NCI-H2107 treated with DMSO at 0.1 percent for 48 hours (cell line): ENCODE data around the gene NMB.
"Not testable (repeated sequence)": the region's sequence is repeated elsewhere in the genome, so short reads cannot be mapped to it uniquely, and the experiment has no call there.

Experiments
- DNase-seq: peaks from one replicate; lab custom pipeline; 2025; ENCODE audit not compliant: unreplicated experiment; lab: John Stamatoyannopoulos, UW

The NMB gene

DNA sequence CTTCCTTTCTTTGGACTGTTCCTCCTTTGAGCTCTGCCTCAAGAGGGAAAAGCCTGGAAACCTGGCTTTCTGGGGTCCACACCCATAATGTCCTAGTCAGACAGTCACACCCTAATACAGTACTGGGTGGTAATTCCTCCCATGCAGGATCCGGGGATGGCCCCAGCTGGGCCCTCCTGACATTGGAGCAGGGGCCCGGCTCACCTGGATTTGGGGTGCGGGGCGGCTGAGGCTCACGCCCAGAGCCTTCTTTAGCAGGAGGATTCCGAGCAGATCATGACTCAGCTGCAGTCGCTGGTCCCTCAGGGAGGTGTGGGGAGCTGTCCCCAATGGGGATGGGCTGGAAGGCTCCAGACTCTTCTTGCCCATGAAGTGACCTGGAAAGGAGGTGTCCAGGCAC is 1.0 kb downstream of the NMB start:
- DNase-seq, result no peak

DNA sequence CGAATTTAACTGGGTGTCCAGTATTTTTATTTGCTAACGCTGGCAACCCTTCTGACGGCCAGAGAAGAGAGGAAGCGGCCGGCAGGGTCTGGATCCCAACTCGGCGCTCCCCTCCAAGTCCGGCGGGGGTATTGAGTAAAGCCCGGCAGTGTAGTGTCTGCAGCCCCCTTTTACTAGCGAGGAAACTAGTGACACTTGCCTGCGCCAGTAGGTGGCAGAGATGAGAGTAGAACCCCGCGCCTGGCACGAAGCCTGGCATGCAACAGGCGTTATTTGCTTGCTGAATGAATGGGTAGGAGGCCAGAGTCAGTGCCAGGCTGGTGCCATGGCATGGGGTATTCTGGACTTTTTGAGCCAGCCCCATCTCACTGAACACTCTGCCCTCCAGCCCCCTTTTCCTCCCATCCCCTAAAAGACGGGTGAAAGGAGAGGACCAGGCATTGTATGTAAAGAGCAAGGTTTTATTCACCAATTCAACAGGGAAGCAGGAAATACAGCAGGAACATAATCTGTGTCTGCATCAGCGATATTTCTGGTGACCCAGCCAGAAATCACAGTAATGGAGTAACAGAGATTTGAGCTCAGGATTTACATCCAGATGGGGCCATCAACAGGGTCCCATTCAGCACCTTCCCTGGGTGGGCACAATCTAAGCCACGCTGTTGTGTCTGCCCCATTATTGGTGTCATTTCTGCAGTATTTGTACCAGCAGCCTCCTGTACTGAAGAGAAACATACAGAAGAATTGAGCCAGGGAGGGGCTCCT is 3.1 kb downstream of the NMB start:
- DNase-seq, result peak; percentile 61

DNA sequence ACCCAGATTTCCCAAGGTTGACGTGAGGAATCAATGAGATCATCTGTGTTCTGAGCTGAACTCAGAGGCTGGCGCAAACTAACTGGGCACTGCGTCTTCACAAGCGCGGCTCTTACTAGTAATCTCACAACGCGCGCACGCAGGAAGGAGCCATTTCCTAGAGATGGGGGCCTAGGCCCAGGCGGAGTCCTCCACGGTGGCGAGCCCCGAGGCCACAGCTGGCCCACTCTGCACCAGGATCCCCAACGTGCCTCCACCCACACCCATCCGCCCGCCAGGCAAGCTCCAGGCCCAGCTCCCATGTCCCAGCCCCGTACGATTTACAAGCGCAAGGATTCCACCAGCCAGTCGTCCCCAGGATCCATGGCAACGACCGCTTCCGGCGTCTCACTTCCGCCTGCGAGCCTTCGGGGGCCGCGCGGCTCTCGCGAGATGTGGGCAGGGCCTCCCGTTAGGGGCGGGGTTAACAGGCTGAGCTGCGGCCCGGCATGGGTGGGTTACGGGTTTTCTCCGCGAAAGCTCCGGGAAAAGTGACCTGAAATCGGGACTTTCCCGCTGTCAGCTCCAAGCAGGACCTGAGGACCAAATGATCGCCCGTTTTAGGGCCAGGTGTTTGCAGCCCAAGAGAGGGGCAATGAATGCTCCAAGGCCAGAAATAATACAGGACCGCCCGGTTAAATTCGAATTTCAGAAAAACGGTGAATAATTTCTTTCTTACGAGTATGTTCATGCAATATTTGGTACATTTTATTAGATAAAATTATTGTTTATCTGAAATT is 3.9 kb downstream of the NMB start, which contains the start of gene WDR73:
Gene WDR73, minus strand, starts transcription at position 374 of the 779 bp plus-strand sequence. Its CDS starts 9 bp downstream, at position 365.
- peak; percentile 31 for DNase-seq

GRCh38 chr15:84653584-84653909 is 4.5 kb downstream of the NMB start:
- no peak for DNase-seq

- no peak for DNase-seq
These were observed 8.3 kb downstream of the NMB start for GRCh38 chr15:84649706-84650105.

DNA sequence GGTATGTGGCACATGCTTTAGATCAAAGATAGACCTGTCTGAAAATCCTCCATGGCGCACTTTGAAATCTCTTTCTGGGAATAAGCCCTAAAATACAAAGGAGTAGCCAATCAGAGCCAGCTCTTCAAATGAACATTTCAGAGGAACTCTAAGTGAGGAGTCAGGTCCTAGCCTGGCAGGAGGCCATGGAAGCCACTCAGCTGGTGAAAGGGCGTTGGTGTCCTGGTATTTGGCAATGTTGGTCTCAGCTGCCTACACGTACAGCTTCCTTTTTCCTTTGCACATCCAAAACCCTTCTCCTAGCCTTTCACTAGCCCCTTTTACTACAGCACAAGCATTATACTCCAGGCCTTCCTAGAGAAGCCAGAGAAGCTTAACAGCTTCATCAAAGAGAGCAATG is 9.5 kb downstream of the NMB start:
- no peak for DNase-seq

DNA sequence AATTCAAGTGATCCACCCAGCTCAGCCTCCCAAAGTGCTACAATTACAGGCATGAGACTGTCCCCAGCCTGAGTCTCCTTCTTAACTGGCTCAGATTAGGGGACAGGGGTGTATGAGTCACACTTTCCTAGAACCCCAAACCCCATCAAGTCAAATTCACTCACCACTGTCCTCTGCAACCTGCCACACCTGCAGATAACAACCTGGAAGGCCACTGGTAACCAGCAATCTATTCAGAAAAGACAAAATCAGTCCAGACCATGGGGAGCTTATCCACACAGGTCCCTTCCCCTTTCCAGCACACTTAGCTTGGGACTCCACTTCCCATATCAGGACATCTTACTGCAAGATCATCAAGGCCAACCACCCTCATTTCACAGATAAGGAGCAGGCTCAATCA is 10.3 kb downstream of the NMB start:
- no peak for DNase-seq

- no peak for DNase-seq
These were observed 12.0 kb downstream of the NMB start for GRCh38 chr15:84645997-84646396.

GRCh38 chr15:84645496-84645895 is 12.5 kb downstream of the NMB start:
- DNase-seq, result no peak

DNA sequence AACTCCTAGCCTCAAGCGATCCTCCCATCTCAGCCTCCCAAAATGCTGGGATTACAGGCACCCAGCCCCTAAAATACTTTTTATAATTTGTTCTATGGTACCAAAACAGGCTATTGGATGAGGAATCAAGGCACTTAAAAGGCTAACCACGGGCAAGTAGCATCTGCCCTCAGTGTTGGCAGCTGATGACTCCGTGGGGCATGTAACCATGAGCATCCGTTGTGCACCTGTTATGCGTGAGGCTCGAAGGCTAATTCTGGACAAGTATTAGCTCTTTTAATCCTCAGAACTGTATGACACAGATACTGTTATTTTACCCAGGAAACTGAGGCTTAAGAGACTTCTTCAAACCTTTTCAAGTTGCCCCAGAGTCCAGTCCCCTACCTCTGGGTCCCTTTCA is 14.2 kb downstream of the NMB start:
- DNase-seq, result no peak

DNA sequence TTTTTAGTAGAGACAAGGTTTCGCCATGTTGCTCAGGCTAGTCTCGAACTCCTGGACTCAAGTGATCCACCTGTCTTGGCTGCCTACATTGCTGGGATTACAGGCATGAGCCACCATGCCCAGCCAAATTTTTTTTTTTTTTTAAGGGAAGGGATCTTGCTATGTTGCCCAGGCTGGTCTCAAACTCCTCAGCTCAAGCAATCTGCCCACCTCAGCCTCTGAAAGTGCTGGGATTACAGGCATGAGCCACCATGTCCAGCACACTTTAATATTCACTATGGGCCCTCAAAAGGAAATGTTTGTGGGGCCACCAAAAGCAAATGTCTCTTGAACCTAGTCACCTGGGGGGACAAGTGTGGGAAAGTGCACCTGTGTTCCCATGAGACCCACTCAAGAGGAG is 15.4 kb downstream of the NMB start:
- not testable (repeated sequence) for DNase-seq

- DNase-seq, result not testable (repeated sequence)
These were observed 16.1 kb downstream of the NMB start for GRCh38 chr15:84641871-84642270.

DNA sequence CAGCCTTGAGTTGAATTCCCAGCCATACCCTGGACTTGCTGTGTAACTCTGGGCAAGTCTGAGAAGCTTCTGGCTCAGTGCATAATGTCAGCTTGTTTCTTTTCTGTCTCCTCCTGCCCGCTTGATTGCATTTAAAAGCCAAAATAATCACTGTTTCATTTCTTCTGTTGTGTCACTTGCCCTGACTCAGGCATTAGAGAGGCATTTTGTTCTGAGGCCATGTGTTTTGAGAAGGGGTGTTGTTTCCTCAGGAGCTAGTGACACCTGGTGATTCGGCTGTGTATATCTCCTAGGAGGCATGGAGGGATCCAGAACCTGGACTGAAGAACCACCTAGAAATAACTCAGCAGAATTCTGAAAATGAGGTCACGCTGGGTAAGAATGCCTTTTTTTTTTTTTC is 19.9 kb downstream of the NMB start:
- no peak for DNase-seq

DNA sequence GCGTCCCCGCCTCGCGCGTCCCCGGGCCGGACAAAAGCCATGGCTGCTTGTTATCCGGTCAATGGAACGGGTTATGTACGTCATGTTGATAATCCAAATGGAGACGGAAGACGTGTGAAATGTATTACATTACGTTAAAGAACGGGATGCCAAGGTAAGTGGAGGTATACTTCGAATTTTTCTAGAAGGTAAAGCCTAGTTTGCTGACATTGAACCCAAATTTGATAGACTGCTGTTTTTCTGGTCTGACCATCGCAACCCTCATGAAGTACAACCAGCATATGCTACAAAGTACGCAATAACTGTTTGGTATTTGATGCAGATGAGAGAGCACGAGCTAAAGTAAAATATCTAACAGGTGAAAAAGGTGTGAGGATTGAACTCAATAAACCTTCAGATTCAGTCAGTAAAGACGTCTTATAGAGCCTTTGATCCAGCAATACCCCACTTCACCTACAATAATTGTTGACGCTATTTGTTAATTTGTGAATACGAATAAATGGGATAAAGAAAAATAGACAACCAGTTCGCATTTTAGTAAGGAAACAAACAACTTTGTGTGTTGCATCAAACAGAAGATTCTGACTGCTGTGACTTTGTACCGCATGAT is 23.7 kb downstream of the NMB start:
- DNase-seq, result no peak

- DNase-seq, result no peak
These were observed 24.4 kb downstream of the NMB start for GRCh38 chr15:84633311-84634227.

DNA sequence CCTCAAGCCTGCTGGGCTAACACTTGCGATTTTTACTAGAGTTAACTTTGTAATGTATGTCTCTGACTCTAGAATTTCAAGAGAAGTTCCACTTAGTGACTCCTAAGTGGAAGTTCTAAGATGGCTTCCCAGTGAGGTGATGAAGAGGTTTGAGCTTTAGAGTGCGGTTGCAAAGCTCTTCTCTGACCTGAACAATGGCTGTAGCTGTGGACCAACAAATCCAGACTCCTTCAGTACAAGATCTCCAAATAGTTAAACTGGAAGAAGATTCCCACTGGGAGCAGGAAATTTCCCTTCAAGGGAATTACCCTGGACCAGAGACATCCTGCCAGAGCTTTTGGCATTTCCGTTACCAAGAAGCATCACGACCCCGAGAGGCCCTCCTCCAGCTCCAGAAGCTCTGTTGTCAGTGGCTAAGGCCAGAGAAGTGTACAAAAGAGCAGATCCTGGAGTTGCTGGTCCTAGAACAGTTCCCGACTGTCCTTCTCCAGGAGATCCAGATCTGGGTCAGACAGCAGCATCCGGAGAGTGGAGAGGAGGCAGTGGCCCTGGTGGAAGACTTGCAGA is 26.2 kb downstream of the NMB start:
- DNase-seq, result no peak

GRCh38 chr15:84629033-84629432 is 29.0 kb downstream of the NMB start:
- no peak for DNase-seq

DNA sequence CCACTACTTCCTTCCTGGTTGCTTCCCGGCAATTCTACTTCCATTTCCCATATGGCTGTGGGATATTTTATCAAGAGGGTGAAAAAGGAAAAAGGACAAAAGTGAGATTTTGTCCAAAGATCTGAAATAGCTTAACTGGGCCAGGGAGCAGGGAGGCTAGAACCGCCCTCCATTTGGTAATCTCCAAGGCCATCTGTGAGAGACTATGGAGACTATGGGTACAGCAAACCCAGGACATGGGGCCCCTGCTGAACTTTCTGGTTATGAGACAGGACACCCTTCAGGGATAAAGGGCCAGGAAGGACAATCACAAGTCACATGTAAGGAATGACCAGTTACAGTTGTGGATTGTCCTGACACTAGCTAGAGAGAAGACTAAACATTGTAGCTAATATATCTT is 32.9 kb downstream of the NMB start:
- DNase-seq, result no peak

- DNase-seq, result no peak
These were observed 33.6 kb downstream of the NMB start for GRCh38 chr15:84624359-84624758.

GRCh38 chr15:84621358-84621979 is 36.5 kb downstream of the NMB start:
- no peak for DNase-seq
